ENCODE data around the gene ITGB6. TPM values are rescaled to one million over a fixed set of nuclear protein-coding genes. Genes with fewer than 3 reads are reported as not detected.

The ITGB6 gene
- total RNA-seq, 3 donors from 2014 or later (not counting 1 experiment from before 2014, with no cell fraction given) = not detected

DNA sequence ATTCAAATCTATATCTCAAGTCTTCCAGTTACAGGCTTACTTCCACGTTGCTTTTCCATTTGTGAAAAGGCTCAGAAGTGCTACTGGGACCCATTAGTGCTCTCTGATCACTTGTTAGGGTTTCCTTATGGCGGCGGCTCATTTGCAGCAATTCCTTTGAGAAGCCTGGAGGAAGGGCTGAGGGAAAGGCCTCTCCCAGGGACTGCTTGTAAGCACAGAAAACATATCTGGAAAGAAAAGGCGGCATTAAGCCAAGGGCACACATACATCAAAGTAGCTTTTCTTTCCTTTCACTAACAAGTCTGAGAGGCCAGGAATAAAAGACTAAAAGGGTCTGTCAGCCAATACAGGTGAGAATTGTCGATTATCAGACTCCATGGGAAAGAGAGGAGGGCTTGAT lies 39.4 kb upstream of the ITGB6 start:
- Mint-ChIP-seq H3K36me3 (no peaks in the 10 kb centered on the region), H3K9me3 (no peaks in the 10 kb centered on the region), H3K27ac (no peak overlapping the region), H3K27me3 (ENCODE audit: low read depth in 2 of 2) (peaks cover 7 to 26% of the 10 kb centered on the region in 2 donors), H3K4me1 (no peaks in the 10 kb centered on the region), H3K4me3 (no peak overlapping the region)
- 85% methylated on average over 5 of the region's 5 CpGs for WGBS (ENCODE audit: insufficient coverage)
- H3K27me3 ChIP-seq (ENCODE audit: control insufficient read depth, insufficient read depth, low read length) = no peaks in the 10 kb centered on the region
- TF ChIP-seq, protein P1, sequence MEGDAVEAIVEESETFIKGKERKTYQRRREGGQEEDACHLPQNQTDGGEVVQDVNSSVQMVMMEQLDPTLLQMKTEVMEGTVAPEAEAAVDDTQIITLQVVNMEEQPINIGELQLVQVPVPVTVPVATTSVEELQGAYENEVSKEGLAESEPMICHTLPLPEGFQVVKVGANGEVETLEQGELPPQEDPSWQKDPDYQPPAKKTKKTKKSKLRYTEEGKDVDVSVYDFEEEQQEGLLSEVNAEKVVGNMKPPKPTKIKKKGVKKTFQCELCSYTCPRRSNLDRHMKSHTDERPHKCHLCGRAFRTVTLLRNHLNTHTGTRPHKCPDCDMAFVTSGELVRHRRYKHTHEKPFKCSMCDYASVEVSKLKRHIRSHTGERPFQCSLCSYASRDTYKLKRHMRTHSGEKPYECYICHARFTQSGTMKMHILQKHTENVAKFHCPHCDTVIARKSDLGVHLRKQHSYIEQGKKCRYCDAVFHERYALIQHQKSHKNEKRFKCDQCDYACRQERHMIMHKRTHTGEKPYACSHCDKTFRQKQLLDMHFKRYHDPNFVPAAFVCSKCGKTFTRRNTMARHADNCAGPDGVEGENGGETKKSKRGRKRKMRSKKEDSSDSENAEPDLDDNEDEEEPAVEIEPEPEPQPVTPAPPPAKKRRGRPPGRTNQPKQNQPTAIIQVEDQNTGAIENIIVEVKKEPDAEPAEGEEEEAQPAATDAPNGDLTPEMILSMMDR (IDR thresholded peaks at IDR 0.05) = no peak
- intact Hi-C loops (cut with micrococcal nuclease) = no loop called here
- no peak overlapping the region for H3K27ac ChIP-seq (ENCODE audit: low read length)
- H3K36me3 ChIP-seq (ENCODE audit: control insufficient read depth, insufficient read depth, low read length) = no peaks in the 10 kb centered on the region
- no peaks in the 10 kb centered on the region for H3K9me3 ChIP-seq (ENCODE audit: control insufficient read depth, insufficient read depth, low read length)
- no peak overlapping the region for H3K4me3 ChIP-seq (ENCODE audit: low read length)
- no peak for DNase-seq
- ATAC-seq = no peak
- H3K4me1 ChIP-seq (ENCODE audit: control insufficient read depth, insufficient read depth, low read length) = no peaks in the 10 kb centered on the region

DNA sequence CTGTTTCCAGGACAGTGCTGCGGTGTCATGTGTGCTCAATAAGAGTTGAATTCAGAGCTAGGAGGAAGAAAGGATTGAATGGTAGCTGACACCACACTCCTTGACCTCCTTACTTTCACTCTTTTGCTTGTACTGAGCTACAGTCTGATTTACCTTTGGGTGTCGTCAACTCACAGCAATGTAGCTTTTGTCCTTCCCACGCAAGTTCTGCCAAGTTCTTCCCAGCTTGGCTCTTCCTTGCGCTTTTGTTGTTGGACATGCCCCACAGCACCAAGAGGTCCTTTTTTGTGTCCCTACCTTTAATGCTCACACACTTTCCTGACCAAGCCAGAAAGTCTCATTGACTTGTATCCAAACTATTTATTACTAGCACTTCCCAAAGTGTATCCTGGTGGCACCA lies 38.3 kb upstream of the ITGB6 start:
- intact Hi-C loops (cut with micrococcal nuclease) = no loop called here
- Histone ChIP-seq H3K36me3 (ENCODE audit: control insufficient read depth, insufficient read depth, low read length) (no peaks in the 10 kb centered on the region), H3K4me3 (ENCODE audit: low read length) (no peak overlapping the region), H3K9me3 (ENCODE audit: control insufficient read depth, insufficient read depth, low read length) (no peaks in the 10 kb centered on the region), H3K27ac (ENCODE audit: low read length) (no peak overlapping the region), H3K4me1 (ENCODE audit: control insufficient read depth, insufficient read depth, low read length) (no peaks in the 10 kb centered on the region), H3K27me3 (ENCODE audit: control insufficient read depth, insufficient read depth, low read length) (no peaks in the 10 kb centered on the region)
- no peaks in the 10 kb centered on the region for H3K9me3 Mint-ChIP-seq
- WGBS (ENCODE audit: insufficient coverage) = 94% methylated on average over 4 of the region's 4 CpGs
- H3K36me3 Mint-ChIP-seq = no peaks in the 10 kb centered on the region
- no peak overlapping the region for H3K4me3 Mint-ChIP-seq
- H3K4me1 Mint-ChIP-seq = no peaks in the 10 kb centered on the region
- peaks cover 7 to 36% of the 10 kb centered on the region in 2 donors for H3K27me3 Mint-ChIP-seq (ENCODE audit: low read depth in 2 of 2)
- H3K27ac Mint-ChIP-seq = no peak overlapping the region
- no peak for ATAC-seq
- TF ChIP-seq, protein P1 (IDR thresholded peaks at IDR 0.05) = no peak
- DNase-seq = no peak

DNA sequence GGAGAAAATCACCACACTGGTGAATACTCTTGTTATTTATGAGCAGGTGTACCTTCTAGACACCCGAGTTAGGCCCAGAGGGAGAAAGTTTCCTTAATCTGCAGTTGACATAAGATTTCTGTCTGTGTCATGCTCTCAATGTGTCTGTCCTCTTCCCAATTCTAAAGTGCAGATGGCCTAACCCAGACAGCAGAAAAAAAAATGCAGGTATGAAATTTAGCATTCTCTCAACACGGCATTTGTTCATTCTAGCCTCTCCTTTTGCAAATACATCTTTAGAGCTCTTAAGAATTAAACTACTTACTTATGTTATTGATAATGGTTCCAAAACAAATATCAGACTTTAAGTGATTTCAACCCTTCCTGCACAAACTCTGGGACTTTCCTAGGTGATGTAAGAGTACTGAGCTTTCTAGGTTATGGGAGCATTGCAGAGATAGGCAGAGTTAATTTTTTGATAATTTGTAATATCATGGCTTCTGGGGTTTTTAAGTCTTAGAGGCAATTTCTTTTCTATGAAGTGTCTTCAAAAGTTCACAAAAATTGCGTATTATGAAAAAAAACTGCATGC lies 32.9 kb upstream of the ITGB6 start:
- H3K4me3 ChIP-seq (ENCODE audit: low read length) = no peak overlapping the region
- Mint-ChIP-seq H3K9me3 (no peaks in the 10 kb centered on the region), H3K4me3 (no peak overlapping the region), H3K27ac (no peak overlapping the region), H3K36me3 (no peaks in the 10 kb centered on the region), H3K27me3 (ENCODE audit: low read depth in 2 of 2) (peaks cover 5 to 28% of the 10 kb centered on the region in 2 donors), H3K4me1 (no peaks in the 10 kb centered on the region)
- intact Hi-C loops (cut with micrococcal nuclease) = no loop called here
- H3K27ac ChIP-seq (ENCODE audit: low read length) = no peak overlapping the region
- DNase-seq (no peak), ATAC-seq (no peak)
- no peaks in the 10 kb centered on the region for H3K27me3 ChIP-seq (ENCODE audit: control insufficient read depth, insufficient read depth, low read length)
- no peaks in the 10 kb centered on the region for H3K4me1 ChIP-seq (ENCODE audit: control insufficient read depth, insufficient read depth, low read length)
- TF ChIP-seq, protein P1 (IDR thresholded peaks at IDR 0.05) = no peak
- H3K9me3 ChIP-seq (ENCODE audit: control insufficient read depth, insufficient read depth, low read length) = no peaks in the 10 kb centered on the region
- 79% methylated on average over 2 of the region's 3 CpGs for WGBS (ENCODE audit: insufficient coverage)
- H3K36me3 ChIP-seq (ENCODE audit: control insufficient read depth, insufficient read depth, low read length) = no peaks in the 10 kb centered on the region

DNA sequence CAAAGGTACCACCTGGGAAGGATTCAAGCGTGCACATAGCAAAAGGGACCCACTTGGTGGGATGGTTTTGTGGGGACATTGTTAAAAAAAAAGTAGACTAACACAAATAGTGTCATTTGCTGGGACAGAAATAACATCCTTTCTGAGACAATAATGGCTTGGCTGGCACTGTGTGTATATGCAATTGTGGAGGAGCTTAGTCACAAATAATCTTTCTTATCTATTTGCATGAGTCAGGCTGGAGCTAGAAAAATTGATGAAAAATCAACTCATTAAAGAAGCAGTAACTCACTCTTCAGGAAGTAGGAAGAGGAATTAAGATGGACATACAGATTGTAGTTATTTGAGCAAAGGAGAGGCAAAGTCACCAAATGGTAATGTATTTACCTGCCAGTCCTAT lies 29.5 kb upstream of the ITGB6 start:
- Mint-ChIP-seq H3K9me3 (no peaks in the 10 kb centered on the region), H3K4me1 (no peaks in the 10 kb centered on the region), H3K27me3 (ENCODE audit: low read depth in 2 of 2) (peaks cover 9 to 30% of the 10 kb centered on the region in 2 donors), H3K36me3 (no peaks in the 10 kb centered on the region), H3K4me3 (no peak overlapping the region), H3K27ac (no peak overlapping the region)
- no peaks in the 10 kb centered on the region for H3K27me3 ChIP-seq (ENCODE audit: control insufficient read depth, insufficient read depth, low read length)
- H3K36me3 ChIP-seq (ENCODE audit: control insufficient read depth, insufficient read depth, low read length) = no peaks in the 10 kb centered on the region
- TF ChIP-seq, protein P1 (IDR thresholded peaks at IDR 0.05) = no peak
- ATAC-seq = no peak
- no peak overlapping the region for H3K27ac ChIP-seq (ENCODE audit: low read length)
- WGBS (ENCODE audit: insufficient coverage) = 86% methylated on average over 1 of the region's 1 CpG
- no peaks in the 10 kb centered on the region for H3K4me1 ChIP-seq (ENCODE audit: control insufficient read depth, insufficient read depth, low read length)
- no peak for DNase-seq
- H3K9me3 ChIP-seq (ENCODE audit: control insufficient read depth, insufficient read depth, low read length) = no peaks in the 10 kb centered on the region
- no peak overlapping the region for H3K4me3 ChIP-seq (ENCODE audit: low read length)
- intact Hi-C loops (cut with micrococcal nuclease) = no loop called here
